H1 (cell line): ENCODE data around the gene CKS1B. TPM values are rescaled to one million over a fixed set of nuclear protein-coding genes. Genes with fewer than 3 reads are reported as not detected.

Source experiments
- CTCF ChIA-PET: fragments of 300-600 bp; sonication (Branson Sonifier 250); formaldehyde crosslinking; loops from one replicate; lab custom pipeline; 2021; ENCODE audit not compliant: partially characterized antibody; lab: Charles Lee
- POLR2A ChIA-PET: fragments of 300-600 bp; sonication (Branson Sonifier 250); formaldehyde crosslinking; loops from one replicate; lab custom pipeline; 2021; ENCODE audit warnings: inconsistent platforms; ENCODE audit not compliant: partially characterized antibody; lab: Charles Lee
- DNase-seq, 2 experiments: peaks; one replicate each; pipeline versions ENCODE4 v3.0.0 to v3.0.0-alpha.2; 2010 to 2022; ENCODE audit warnings: low spot score in 2 of 2, low read depth in 1 of 2, mixed read lengths in 1 of 2
- FAIRE-seq: peaks from 2 replicates; lab custom pipeline; 2011; peaks lifted over from hg19 to GRCh38; lab: Jason Lieb, UNC
- H2AFZ ChIP-seq: 2 replicates; pipeline ENCODE4 v1.8.1; 2012; ENCODE audit warnings: low read length, inconsistent platforms
- H2AK5ac ChIP-seq: 2 replicates; pipeline ENCODE4 v1.6.1; 2013; ENCODE audit warnings: low read depth, low read length
- H2BK120ac ChIP-seq: replicated peaks from 2 replicates; pipeline ENCODE3; 2013; ENCODE audit warnings: low read depth, low read length, inconsistent platforms
- H2BK12ac ChIP-seq: 2 replicates; pipeline ENCODE4 v1.6.1; 2013; ENCODE audit warnings: low read depth, low read length
- H2BK15ac ChIP-seq: 2 replicates; pipeline ENCODE4 v1.6.1; 2013; ENCODE audit warnings: low read length
- H2BK20ac ChIP-seq: 2 replicates; pipeline ENCODE4 v1.6.1; 2013; ENCODE audit warnings: low read length
- H2BK5ac ChIP-seq: 2 replicates; pipeline ENCODE4 v1.6.1; 2013; ENCODE audit warnings: low read depth, low read length
- H3K14ac ChIP-seq: 2 replicates; pipeline ENCODE4 v1.6.1; 2013; ENCODE audit warnings: inconsistent platforms; ENCODE audit not compliant: insufficient read length
- H3K18ac ChIP-seq: 2 replicates; pipeline ENCODE4 v1.6.1; 2013; ENCODE audit warnings: low read length; ENCODE audit errors: extremely low read depth
- H3K23ac ChIP-seq: 2 replicates; pipeline ENCODE4 v1.6.1; 2013; ENCODE audit warnings: inconsistent platforms; ENCODE audit not compliant: insufficient read length
- H3K23me2 ChIP-seq: 2 replicates; pipeline ENCODE4 v1.6.1; 2013; ENCODE audit warnings: low read depth, low read length
- H3K27ac ChIP-seq: 2 replicates; pipeline ENCODE4 v1.6.1; 2011; ENCODE audit warnings: low read depth, low read length, inconsistent platforms
- H3K27me3 ChIP-seq, 4 experiments: replicated peaks in 1 of 4; 1 replicate in 1 of 4; 2 replicates in 3 of 4; pipeline versions ENCODE4 v1.6.1 to v1.8.1; 2011 to 2013; ENCODE audit warnings: low read length in 3 of 4, mild to moderate bottlenecking in 3 of 4, inconsistent platforms in 2 of 4, mixed read lengths in 2 of 4, moderate library complexity in 1 of 4; ENCODE audit not compliant: control insufficient read depth in 3 of 4, insufficient read depth in 3 of 4; ENCODE audit errors: extremely low read depth in 1 of 4
- H3K36me3 ChIP-seq, 4 experiments: 2 replicates each; pipeline versions ENCODE4 v1.6.1 to v1.8.1; 2011 to 2013; ENCODE audit warnings: mild to moderate bottlenecking in 4 of 4, low read length in 3 of 4, moderate library complexity in 2 of 4, control low read depth in 1 of 4, inconsistent platforms in 1 of 4; ENCODE audit not compliant: insufficient read depth in 4 of 4, control insufficient read depth in 2 of 4
- H3K4ac ChIP-seq: replicated peaks from 2 replicates; pipeline ENCODE3; 2013; ENCODE audit warnings: low read length, low read depth, mixed read lengths, inconsistent platforms; ENCODE audit not compliant: insufficient read length
- H3K4me1 ChIP-seq, 4 experiments: replicated peaks in 1 of 4; 1 replicate in 1 of 4; 2 replicates in 3 of 4; pipeline versions ENCODE4 v1.6.1 to v1.8.1; 2011 to 2013; ENCODE audit warnings: low read length in 3 of 4, inconsistent platforms in 2 of 4, mixed read lengths in 1 of 4; ENCODE audit not compliant: insufficient read depth in 4 of 4, control insufficient read depth in 3 of 4
- H3K4me2 ChIP-seq, 2 experiments: 2 replicates each; pipeline versions ENCODE4 v1.6.1 to v1.8.1; 2011 to 2013; ENCODE audit warnings: low read depth in 2 of 2, low read length in 2 of 2, control low read depth in 1 of 2, inconsistent platforms in 1 of 2, mild to moderate bottlenecking in 1 of 2; ENCODE audit not compliant: insufficient read depth in 1 of 2
- H3K4me3 ChIP-seq, 4 experiments: fragments of 200-600, 300-600 bp in 1 of 4; sonication (generic), shearing (Covaris generic), sonication (Bioruptor Twin) in 1 of 4; 2 replicates each; pipeline versions ENCODE4 v1.5.1 to v1.8.1; 2011 to 2016; ENCODE audit warnings: low read length in 4 of 4, low read depth in 3 of 4, control low read depth in 2 of 4, inconsistent platforms in 2 of 4, mild to moderate bottlenecking in 2 of 4, mixed read lengths in 1 of 4, moderate library complexity in 1 of 4; ENCODE audit not compliant: insufficient read depth in 2 of 4; ENCODE audit errors: extremely low read depth in 1 of 4
- H3K56ac ChIP-seq: replicated peaks from 2 replicates; pipeline ENCODE3; 2013; ENCODE audit warnings: low read depth, mild to moderate bottlenecking, mixed read lengths, low read length, inconsistent platforms; ENCODE audit not compliant: insufficient read length
- H3K79me1 ChIP-seq: 2 replicates; pipeline ENCODE4 v1.6.1; 2013; ENCODE audit warnings: low read depth, low read length, control low read depth
- H3K79me2 ChIP-seq, 2 experiments: 2 replicates each; pipeline versions ENCODE4 v1.6.1 to v1.8.1; 2012 to 2013; ENCODE audit warnings: low read length in 2 of 2, mild to moderate bottlenecking in 2 of 2, inconsistent platforms in 1 of 2; ENCODE audit not compliant: insufficient read depth in 2 of 2, control insufficient read depth in 1 of 2
- H3K9ac ChIP-seq, 4 experiments: replicated peaks in 1 of 4; 1 replicate in 1 of 4; 2 replicates in 3 of 4; pipeline versions ENCODE4 v1.6.1 to v1.8.1; 2011 to 2013; ENCODE audit warnings: low read depth in 3 of 4, low read length in 3 of 4, control low read depth in 2 of 4, mild to moderate bottlenecking in 2 of 4, moderate library complexity in 2 of 4, inconsistent platforms in 1 of 4; ENCODE audit errors: extremely low read depth in 1 of 4
- H3K9me3 ChIP-seq, 2 experiments: 2 replicates each; pipeline versions ENCODE4 v1.6.1 to v1.8.1; 2012 to 2013; ENCODE audit warnings: mild to moderate bottlenecking in 2 of 2, moderate library complexity in 2 of 2, control low read depth in 1 of 2, inconsistent platforms in 1 of 2, low read depth in 1 of 2, low read length in 1 of 2, mixed read lengths in 1 of 2; ENCODE audit not compliant: insufficient read depth in 2 of 2
- H4K20me1 ChIP-seq, 2 experiments: replicated peaks in 1 of 2; 2 replicates each; pipeline versions ENCODE3 to v1.8.1; 2011 to 2013; ENCODE audit warnings: inconsistent platforms in 2 of 2, low read length in 2 of 2, mild to moderate bottlenecking in 1 of 2; ENCODE audit not compliant: insufficient read depth in 2 of 2, control insufficient read depth in 1 of 2
- H4K5ac ChIP-seq: 2 replicates; pipeline ENCODE4 v1.6.1; 2013; ENCODE audit warnings: low read length, low read depth, mixed read lengths, inconsistent platforms; ENCODE audit not compliant: insufficient read length
- H4K8ac ChIP-seq: 2 replicates; pipeline ENCODE4 v1.8.0; 2013; ENCODE audit warnings: mild to moderate bottlenecking, moderate library complexity, low read length, inconsistent platforms; ENCODE audit not compliant: insufficient read depth; ENCODE audit errors: extremely low read depth
- H4K91ac ChIP-seq: replicated peaks from 2 replicates; pipeline ENCODE3; 2013; ENCODE audit warnings: low read length, mixed read lengths, inconsistent platforms; ENCODE audit not compliant: insufficient read length
- EZH2 ChIP-seq: fragments of 200-600 bp; sonication (generic); IDR thresholded peaks from 2 replicates; pipeline ENCODE4 v1.7.1; 2012; ENCODE audit warnings: low read depth, mild to moderate bottlenecking, moderate library complexity, low read length, inconsistent platforms; ENCODE audit not compliant: severe bottlenecking
- HDAC2 ChIP-seq, 2 experiments: fragments of 300-600 bp in 1 of 2; sonication (generic) in 1 of 2; IDR thresholded peaks; 2 replicates each; pipeline ENCODE4 v1.6.1; 2011 to 2012; ENCODE audit warnings: low read depth in 2 of 2, low read length in 2 of 2, mild to moderate bottlenecking in 2 of 2, moderate library complexity in 2 of 2, borderline replicate concordance in 1 of 2, inconsistent platforms in 1 of 2
- MAFK ChIP-seq: IDR thresholded peaks from 2 replicates; pipeline ENCODE4 v1.6.1; 2012; ENCODE audit warnings: low read depth, mild to moderate bottlenecking, improper control_type of control experiment, low read length
- RNF2 ChIP-seq: fragments of 200-900, 300-1000 bp; sonication (generic); IDR thresholded peaks from 2 replicates; pipeline ENCODE4 v1.7.1; 2016; ENCODE audit warnings: borderline replicate concordance, low read depth, mild to moderate bottlenecking, antibody characterized with exemption, low read length; ENCODE audit not compliant: poor library complexity, severe bottlenecking; ENCODE audit errors: missing control alignments
- SRF ChIP-seq: IDR thresholded peaks from 2 replicates; pipeline ENCODE4 v1.6.1; 2011; ENCODE audit warnings: mild to moderate bottlenecking, low read depth, low read length, moderate library complexity
- WGBS, 2 experiments: shearing (Covaris generic) in 1 of 2; methylation state at CpG; one replicate each; pipeline versions ENCODE4 v1.1.6 to v1.1.7; 2013 to 2015; ENCODE audit warnings: low lambda C conversion rate in 2 of 2, mixed read lengths in 2 of 2, inconsistent platforms in 1 of 2, low coverage in 1 of 2, missing lambda C conversion rate in 1 of 2; ENCODE audit not compliant: insufficient replicate concordance in 2 of 2, insufficient coverage in 1 of 2, insufficient read length in 1 of 2; ENCODE audit errors: extremely low coverage in 1 of 2, missing lambda C conversion rate in 1 of 2; 5-methylcytosine and 5-hydroxymethylcytosine counted together
- polyA plus RNA-seq, 7 experiments: library from polyadenylated mRNA; depleted of rRNA in 3 of 7; stranded (reverse) in 5 of 7; unstranded in 2 of 7; fragments of >200 nt in 5 of 7; fragments of 200-250 nt in 2 of 7; gene quantifications; 1 replicate in 5 of 7; 2 replicates in 1 of 7; 4 replicates in 1 of 7; pipeline versions ENCODE4 v1.2.1 to v1.2.3, GENCODE V29; 2011 to 2013; ENCODE audit warnings: missing spikeins in 2 of 7, mixed read lengths in 2 of 7
- total RNA-seq: library from RNA; stranded (reverse); fragmentation: NEBNext Ultra II Directional; extraction: Animal tissue kit (Norgen Biotek cat#: 25700); gene quantifications from 2 replicates; pipeline ENCODE4 v1.2.1, GENCODE V29; 2021
- TF ChIP-seq, protein P1 (sequence below): IDR thresholded peaks from 2 replicates; pipeline ENCODE4 v1.6.1; 2012; ENCODE audit warnings: inconsistent platforms

The CKS1B gene
- total and polyA plus RNA-seq, 2 of the 8 experiments (the other 6 are each of a cell fraction or from before 2014, with no cell fraction given) = 294 to 1,025 TPM

GRCh38 chr1:155023627-155024026 lies 49.1 kb downstream of the CKS1B start:
- peaks cover 0 to 3% (median under 1%) of the 10 kb centered on the region in 4 experiments; a peak in 1 of 7 replicates for H3K27me3 ChIP-seq
- no peak overlapping the region for H4K8ac ChIP-seq
- FAIRE-seq = no peak
- no peak for DNase-seq
- H3K9ac ChIP-seq = no peak overlapping the region
- no peak overlapping the region for H3K27ac ChIP-seq
- H2AK5ac ChIP-seq = 0 out of 2 replicates have a peak overlapping the region, but pooled peaks have one; percentile 75
- ChIA-PET CTCF (interaction anchor here (1.2 to 18.6 kb wide), 5 partner anchors 8 to 62 kb away, joined by 3 to 354 read pairs (median 130); partner anchors contain the start of genes ADAM15, EFNA4, LENEP and ZBTB7B), POLR2A (interaction anchor here (0.7 to 7.4 kb wide), 7 partner anchors 9 to 63 kb away, joined by 3 to 60 read pairs (median 3); partner anchors contain the start of genes DCST1, DCST2 and FLAD1)
- no peak overlapping the region for H2BK15ac ChIP-seq
- H4K20me1 ChIP-seq = no peaks in the 10 kb centered on the region
- H3K18ac ChIP-seq = no peak overlapping the region
- WGBS, 2 experiments = 82% methylated on average over 5 of the region's 5 CpGs; no CpG with 5 or more reads in 1 of the 2 experiments
- no peak overlapping the region for H2BK120ac ChIP-seq
- no peaks in the 10 kb centered on the region for H3K36me3 ChIP-seq
- no peak overlapping the region for H3K4ac ChIP-seq
- H3K79me2 ChIP-seq = no peaks in the 10 kb centered on the region
- no peak overlapping the region for H3K23ac ChIP-seq
- H2BK5ac ChIP-seq = no peak overlapping the region
- no peak overlapping the region for H2BK20ac ChIP-seq
- no peaks in the 10 kb centered on the region for H3K9me3 ChIP-seq
- no peak overlapping the region for H2AFZ ChIP-seq
- H3K79me1 ChIP-seq = no peaks in the 10 kb centered on the region
- H3K23me2 ChIP-seq = no peaks in the 10 kb centered on the region
- no peak overlapping the region for H3K4me2 ChIP-seq
- no peak overlapping the region for H3K4me3 ChIP-seq
- H4K5ac ChIP-seq = no peak overlapping the region
- peaks cover 0 to 5% (median 0%) of the 10 kb centered on the region in 4 experiments; a peak in 3 of 7 replicates for H3K4me1 ChIP-seq
- no peak overlapping the region for H3K56ac ChIP-seq
- no peak overlapping the region for H3K14ac ChIP-seq
- no peak for TF ChIP-seq MAFK
- TF ChIP-seq HDAC2 (IDR thresholded peaks at IDR 0.05; ENCODE audit: borderline replicate concordance in 1 of 2, low read depth in 2 of 2, low read length in 2 of 2) = no peak
- no peak for TF ChIP-seq SRF
- no peak for TF ChIP-seq RNF2
- TF ChIP-seq EZH2 = no peak
- TF ChIP-seq, protein P1, sequence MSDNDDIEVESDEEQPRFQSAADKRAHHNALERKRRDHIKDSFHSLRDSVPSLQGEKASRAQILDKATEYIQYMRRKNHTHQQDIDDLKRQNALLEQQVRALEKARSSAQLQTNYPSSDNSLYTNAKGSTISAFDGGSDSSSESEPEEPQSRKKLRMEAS = no peak
- TF ChIP-seq, all 59 proteins: peak for 0
- Histone ChIP-seq H2BK12ac (no peak overlapping the region), H4K91ac (no peak overlapping the region)
